ENCODE data around the gene MT1M.

MT1M gene

GRCh38 chr16:56679818-56680217 is 47.4 kb downstream of the MT1M start:
- DNase-seq, result no peak

GRCh38 chr16:56681939-56682702 is 49.7 kb downstream of the MT1M start, which contains the start of gene MT1X:
TSS of gene MT1X (plus strand) at chr16:56682470. CDS start at chr16:56682541, 71 bp downstream.
- peak; percentile 72 for DNase-seq

DNA sequence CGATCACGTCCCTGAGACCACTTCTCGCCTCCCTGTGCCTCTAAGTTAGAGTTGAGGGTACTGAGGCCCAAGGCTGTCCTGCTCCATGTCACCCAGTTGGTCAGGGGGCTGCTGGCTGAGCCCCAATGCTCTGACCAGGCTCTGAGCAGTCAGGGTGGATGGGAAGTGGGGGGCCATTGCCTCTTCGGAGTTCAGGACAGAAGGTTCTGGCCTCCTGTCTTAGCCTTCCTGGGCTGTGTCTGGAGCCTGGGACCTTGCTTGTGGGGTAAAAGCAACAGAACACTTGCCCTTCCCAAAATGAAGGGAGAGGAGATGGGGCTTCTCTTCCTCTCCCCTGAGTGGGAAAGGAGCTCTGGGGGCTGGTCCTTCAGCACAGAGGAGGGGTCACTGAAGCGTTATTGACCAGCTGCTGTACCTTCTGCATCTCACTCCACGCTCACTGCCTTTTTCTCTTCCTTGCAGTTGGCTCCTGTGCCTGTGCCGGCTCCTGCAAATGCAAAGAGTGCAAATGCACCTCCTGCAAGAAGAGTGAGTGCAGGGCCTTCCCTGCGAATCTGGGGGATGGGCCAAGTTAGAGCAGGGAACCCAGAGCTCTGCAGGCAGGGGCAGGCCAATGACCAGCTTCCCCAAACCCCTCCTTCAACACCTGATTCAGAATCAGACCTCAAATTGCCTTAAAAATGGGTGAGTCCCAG is 50.4 kb downstream of the MT1M start:
- no peak for DNase-seq

All from NCI-H526 treated with DMSO at 0.1 percent for 48 hours (cell line).